Upper lobe of left lung (tissue), 6 donors: ENCODE measurements around the gene ABHD12. TPM values are rescaled to one million over a fixed set of nuclear protein-coding genes. Genes with fewer than 3 reads are reported as not detected.

Experiments used
- ATAC-seq, 2 donors: fragments of 200-7000 bp; cut with Tn5 transposase; one replicate each; pipeline ENCODE4 v1.9.1; 2022; ENCODE audit warnings: mild to moderate bottlenecking in 2 of 2, moderate library complexity in 2 of 2; ENCODE audit not compliant: low FRiP score in 2 of 2
- DNase-seq, 2 donors: peaks; one replicate each; pipeline ENCODE4 v3.0.0-alpha.2; 2019 to 2020
- H3K27ac ChIP-seq, 4 donors: fragments of 200-600 bp; sonication (generic); one replicate each; pipeline ENCODE4 v1.5.1; 2016 to 2019
- H3K27me3 ChIP-seq, 4 donors: fragments of 200-600 bp; sonication (generic); one replicate each; pipeline ENCODE4 v1.5.1; 2017 to 2019
- H3K36me3 ChIP-seq, 4 donors: fragments of 200-600 bp; sonication (generic); one replicate each; pipeline ENCODE4 v1.5.1; 2016 to 2019
- H3K4me1 ChIP-seq, 4 donors: fragments of 200-600 bp; sonication (generic); one replicate each; pipeline ENCODE4 v1.5.1; 2018 to 2019
- H3K4me3 ChIP-seq, 4 donors: fragments of 200-600 bp; sonication (generic); one replicate each; pipeline ENCODE4 v1.5.1; 2017 to 2019; ENCODE audit warnings: mild to moderate bottlenecking in 2 of 4, moderate library complexity in 1 of 4
- H3K9me3 ChIP-seq, 4 donors: fragments of 200-600 bp; sonication (generic); one replicate each; pipeline ENCODE4 v1.5.1; 2018 to 2019
- CTCF ChIP-seq, 6 experiments: fragments of 450-650 bp in 4 of 6; fragments of 200-600 bp in 2 of 6; sonication (generic) in 2 of 6; IDR thresholded peaks; one replicate each; pipeline ENCODE4 v1.5.1; 2016 to 2019; ENCODE audit warnings: antibody characterized with exemption in 6 of 6
- EP300 ChIP-seq, 4 donors: sonication (generic); formaldehyde crosslinking; IDR thresholded peaks; one replicate each; pipeline ENCODE4 v1.5.1; 2017; ENCODE audit warnings: antibody characterized with exemption in 4 of 4, control low read depth in 2 of 4
- POLR2A ChIP-seq, 4 donors: fragments of 450-650 bp; IDR thresholded peaks; one replicate each; pipeline ENCODE4 v1.5.1; 2016 to 2017; ENCODE audit warnings: antibody characterized with exemption in 4 of 4, mild to moderate bottlenecking in 2 of 4
- POLR2AphosphoS5 ChIP-seq, 2 donors: sonication (generic); formaldehyde crosslinking; IDR thresholded peaks; one replicate each; pipeline ENCODE4 v1.5.1; 2017; ENCODE audit warnings: antibody characterized with exemption in 2 of 2
- WGBS, 2 donors: methylation state at CpG; one replicate each; pipeline ENCODE4 v1.1.5; 2017 to 2018; 5-methylcytosine and 5-hydroxymethylcytosine counted together
- total RNA-seq, 6 donors: library from RNA; depleted of rRNA in 4 of 6; stranded (reverse); fragments of >200 nt in 4 of 6; gene quantifications; one replicate each; pipeline versions ENCODE4 v1.1.0 to v1.2.1, GENCODE V29; 2016 to 2021
- donor health status: DM: no; HTN: no; CAD: no; lungs with moderate emphysema.
- donor health status: DM: no; HTN: yes; CAD: no; lungs with severe emphysema.

ABHD12 gene
- total RNA-seq, 6 donors from 2014 or later, result 38.3 to 132 (median 74.5) TPM

- 29 to 57% methylated on average over 1 of the region's 1 CpG for WGBS, 2 donors
- no peaks in the 10 kb centered on the region for H3K4me1 ChIP-seq
- no peaks in the 10 kb centered on the region for H3K36me3 ChIP-seq
- no peak for DNase-seq
- H3K9me3 ChIP-seq, result peaks cover 0 to 14% (median 6%) of the 10 kb centered on the region in 4 donors
- no peak overlapping the region for H3K4me3 ChIP-seq
- TF ChIP-seq CTCF (IDR thresholded peaks at IDR 0.05) (no peak), POLR2A (IDR thresholded peaks at IDR 0.05) (no peak), EP300 (IDR thresholded peaks at IDR 0.05) (no peak), POLR2AphosphoS5 (IDR thresholded peaks at IDR 0.05) (no peak)
- H3K27ac ChIP-seq, result no peak overlapping the region
- no peak for ATAC-seq
- no peaks in the 10 kb centered on the region for H3K27me3 ChIP-seq
Measured at GRCh38 chr20:25397821-25398220, 7.2 kb upstream of the ABHD12 start.

GRCh38 chr20:25397096-25397495, 6.5 kb upstream of the ABHD12 start:
- no peak for ATAC-seq
- H3K36me3 ChIP-seq, result no peaks in the 10 kb centered on the region
- no peak overlapping the region for H3K4me3 ChIP-seq
- 85 to 88% methylated on average over 6 of the region's 6 CpGs for WGBS, 2 donors
- H3K27me3 ChIP-seq, result no peaks in the 10 kb centered on the region
- TF ChIP-seq POLR2AphosphoS5 (IDR thresholded peaks at IDR 0.05), result no peak
- H3K27ac ChIP-seq, result no peak overlapping the region
- H3K9me3 ChIP-seq, result peaks cover 0 to 6% (median 0%) of the 10 kb centered on the region in 4 donors
- no peaks in the 10 kb centered on the region for H3K4me1 ChIP-seq
- DNase-seq, result no peak

GRCh38 chr20:25394996-25395395, 4.4 kb upstream of the ABHD12 start:
- H3K36me3 ChIP-seq, result no peaks in the 10 kb centered on the region
- H3K27ac ChIP-seq, result no peak overlapping the region
- H3K9me3 ChIP-seq, result no peaks in the 10 kb centered on the region
- peaks cover under 1 to 5% (median 3%) of the 10 kb centered on the region in 4 donors for H3K4me1 ChIP-seq
- 92 to 95% methylated on average over 6 of the region's 6 CpGs for WGBS, 2 donors
- no peaks in the 10 kb centered on the region for H3K27me3 ChIP-seq
- no peak for ATAC-seq
- TF ChIP-seq POLR2AphosphoS5 (IDR thresholded peaks at IDR 0.05), result no peak
- TF ChIP-seq EP300 (IDR thresholded peaks at IDR 0.05), result no peak
- TF ChIP-seq CTCF (IDR thresholded peaks at IDR 0.05), result no peak
- no peak for TF ChIP-seq POLR2A (IDR thresholded peaks at IDR 0.05)
- no peak for DNase-seq
- no peak overlapping the region for H3K4me3 ChIP-seq

GRCh38 chr20:25394276-25394675, 3.6 kb upstream of the ABHD12 start:
- Histone ChIP-seq H3K27ac (no peak overlapping the region), H3K4me1 (peaks cover 8 to 9% (median 8%) of the 10 kb centered on the region in 4 donors), H3K36me3 (no peaks in the 10 kb centered on the region), H3K27me3 (no peaks in the 10 kb centered on the region), H3K9me3 (no peaks in the 10 kb centered on the region), H3K4me3 (no peak overlapping the region)
- no peak for DNase-seq
- 43 to 46% methylated on average over 4 to 5 of the region's 5 CpGs for WGBS, 2 donors
- no peak for ATAC-seq
- TF ChIP-seq EP300 (IDR thresholded peaks at IDR 0.05) (no peak), CTCF (IDR thresholded peaks at IDR 0.05) (no peak), POLR2AphosphoS5 (IDR thresholded peaks at IDR 0.05) (no peak)

GRCh38 chr20:25389858-25390537, 637 bp downstream of the ABHD12 start:
- ATAC-seq (peak; percentile 54 to 63), DNase-seq (peak; percentile 58 to 92)
- TF ChIP-seq CTCF (IDR thresholded peaks at IDR 0.05), result no peak
- TF ChIP-seq POLR2A (IDR thresholded peaks at IDR 0.05), result no peak
- Histone ChIP-seq H3K4me1 (peaks cover 10 to 12% (median 11%) of the 10 kb centered on the region in 4 donors), H3K27me3 (no peaks in the 10 kb centered on the region), H3K36me3 (no peaks in the 10 kb centered on the region), H3K9me3 (no peaks in the 10 kb centered on the region), H3K27ac (peak overlapping the region; percentile 75 to 95 (median 88)), H3K4me3 (peak overlapping the region; percentile 81 to 95 (median 94))
- WGBS, 2 donors, result 1% methylated on average over 21 of the region's 67 CpGs; no CpG with 5 or more reads in 1 of the 2 donors
